BLaER1 (cell line): ENCODE results near the gene SGSM1.

Source experiments
- H3K27ac ChIP-seq: shearing (Covaris generic); formaldehyde crosslinking; 2 replicates; pipeline ENCODE4 v1.8.1; 2022
- H3K27me3 ChIP-seq: shearing (Covaris generic); formaldehyde crosslinking; 2 replicates; pipeline ENCODE4 v1.8.1; 2022
- H3K36me3 ChIP-seq: shearing (Covaris generic); formaldehyde crosslinking; 2 replicates; pipeline ENCODE4 v1.8.1; 2022
- H3K4me1 ChIP-seq: shearing (Covaris generic); formaldehyde crosslinking; 2 replicates; pipeline ENCODE4 v1.8.1; 2022
- H3K4me2 ChIP-seq: shearing (Covaris generic); formaldehyde crosslinking; 2 replicates; pipeline ENCODE4 v1.8.1; 2022
- H3K4me3 ChIP-seq: shearing (Covaris generic); formaldehyde crosslinking; 2 replicates; pipeline ENCODE4 v1.8.1; 2022
- H3K9ac ChIP-seq: shearing (Covaris generic); formaldehyde crosslinking; 2 replicates; pipeline ENCODE4 v1.8.1; 2022
- H3K9me3 ChIP-seq: shearing (Covaris generic); formaldehyde crosslinking; 2 replicates; pipeline ENCODE4 v1.8.1; 2022
- H4K20me1 ChIP-seq: shearing (Covaris generic); formaldehyde crosslinking; 2 replicates; pipeline ENCODE4 v1.8.1; 2022
- Cebpa-rat ChIP-seq: shearing (Covaris generic); IDR thresholded peaks from 2 replicates; pipeline ENCODE4 v1.8.1; 2022

SGSM1 gene

GRCh38 chr22:24975125-24975640 lies 169.2 kb downstream of the SGSM1 start:
- Histone ChIP-seq H3K9me3 (no peaks in the 10 kb centered on the region), H3K9ac (no peak overlapping the region), H3K27ac (no peak overlapping the region), H3K27me3 (no peaks in the 10 kb centered on the region), H4K20me1 (no peaks in the 10 kb centered on the region), H3K4me3 (no peak overlapping the region), H3K4me1 (0 out of 2 replicates have a peak, but pooled peaks cover 10% of the 10 kb centered on the region), H3K36me3 (no peaks in the 10 kb centered on the region), H3K4me2 (no peak overlapping the region)
- TF ChIP-seq Cebpa-rat, result no peak

- TF ChIP-seq Cebpa-rat, result no peak
- Histone ChIP-seq H3K4me2 (no peak overlapping the region), H3K9ac (no peak overlapping the region), H3K27ac (no peak overlapping the region), H3K27me3 (no peaks in the 10 kb centered on the region), H4K20me1 (no peaks in the 10 kb centered on the region), H3K4me3 (no peak overlapping the region), H3K4me1 (0 out of 2 replicates have a peak, but pooled peaks cover 10% of the 10 kb centered on the region), H3K36me3 (no peaks in the 10 kb centered on the region), H3K9me3 (no peaks in the 10 kb centered on the region)
Measured at GRCh38 chr22:24975813-24976341, 169.9 kb downstream of the SGSM1 start.

GRCh38 chr22:24976442-24977218 lies 170.6 kb downstream of the SGSM1 start:
- no peak overlapping the region for H3K9ac ChIP-seq
- H3K4me2 ChIP-seq, result no peak overlapping the region
- no peaks in the 10 kb centered on the region for H3K27me3 ChIP-seq
- H3K36me3 ChIP-seq, result no peaks in the 10 kb centered on the region
- 0 out of 2 replicates have a peak, but pooled peaks cover 10% of the 10 kb centered on the region for H3K4me1 ChIP-seq
- no peak overlapping the region for H3K4me3 ChIP-seq
- H3K9me3 ChIP-seq, result no peaks in the 10 kb centered on the region
- no peak overlapping the region for H3K27ac ChIP-seq
- TF ChIP-seq Cebpa-rat, result no peak
- no peaks in the 10 kb centered on the region for H4K20me1 ChIP-seq
